Upper lobe of right lung (tissue), 1 donor: ENCODE results near the gene BCAS3. TPM values are rescaled to one million over a fixed set of nuclear protein-coding genes. Genes with fewer than 3 reads are reported as not detected.

Experiments
- ATAC-seq: fragments of 200-7000 bp; cut with Tn5 transposase; one replicate; pipeline ENCODE4 v1.9.1; 2020; ENCODE audit warnings: mild to moderate bottlenecking, moderate library complexity
- DNase-seq: peaks from one replicate; pipeline ENCODE4 v3.0.0-alpha.2; 2020
- H3K27ac ChIP-seq: fragments of 200-600 bp; one replicate; pipeline ENCODE4 v1.8.0; 2022
- H3K27me3 ChIP-seq: fragments of 200-600 bp; one replicate; pipeline ENCODE4 v1.8.0; 2022; ENCODE audit warnings: mild to moderate bottlenecking
- H3K36me3 ChIP-seq: fragments of 200-600 bp; one replicate; pipeline ENCODE4 v1.8.0; 2022
- H3K4me1 ChIP-seq: fragments of 200-600 bp; one replicate; pipeline ENCODE4 v1.8.0; 2022
- H3K4me3 ChIP-seq: fragments of 200-600 bp; one replicate; pipeline ENCODE4 v1.8.0; 2022; ENCODE audit warnings: mild to moderate bottlenecking
- H3K9me3 ChIP-seq: fragments of 200-600 bp; one replicate; pipeline ENCODE4 v1.8.0; 2022
- CTCF ChIP-seq: fragments of 200-600 bp; IDR thresholded peaks from one replicate; pipeline ENCODE4 v1.8.0; 2022; ENCODE audit warnings: antibody characterized with exemption
- intact Hi-C: fragments of 100-400 bp; cut with DNase I; formaldehyde crosslinking; loops from one replicate; pipeline ENCODE4 v1.11.0; 2022
- total RNA-seq: library from RNA; stranded (reverse); fragmentation: NEBNext Ultra II Directional; extraction: Animal tissue kit (Norgen Biotek cat#: 25700); gene quantifications from one replicate; pipeline ENCODE4 v1.2.1, GENCODE V29; 2021
- donor health status: DM: no; HTN: yes; CAD: no; lungs with severe emphysema.

Gene BCAS3
- total RNA-seq, 1 donor from 2014 or later: 23.5 TPM

GRCh38 chr17:60908324-60908723 lies 230.7 kb downstream of the BCAS3 start:
- H3K9me3 ChIP-seq: no peaks in the 10 kb centered on the region
- ATAC-seq (no peak), DNase-seq (no peak)
- no peaks in the 10 kb centered on the region for H3K27me3 ChIP-seq
- intact Hi-C loops: no loop called here
- no peaks in the 10 kb centered on the region for H3K4me1 ChIP-seq
- no peaks in the 10 kb centered on the region for H3K36me3 ChIP-seq
- H3K27ac ChIP-seq: no peak overlapping the region
- H3K4me3 ChIP-seq: no peak overlapping the region
- TF ChIP-seq CTCF: no peak

- DNase-seq (no peak), ATAC-seq (no peak)
- no peaks in the 10 kb centered on the region for H3K36me3 ChIP-seq
- no peak for TF ChIP-seq CTCF
- no peaks in the 10 kb centered on the region for H3K4me1 ChIP-seq
- no peaks in the 10 kb centered on the region for H3K27me3 ChIP-seq
- no peak overlapping the region for H3K27ac ChIP-seq
- H3K4me3 ChIP-seq: no peak overlapping the region
- intact Hi-C loops: no loop called here
- no peaks in the 10 kb centered on the region for H3K9me3 ChIP-seq
Measured at GRCh38 chr17:60909405-60909804, 231.8 kb downstream of the BCAS3 start.

- Histone ChIP-seq H3K4me3 (no peak overlapping the region), H3K36me3 (no peaks in the 10 kb centered on the region), H3K9me3 (peaks cover 5% of the 10 kb centered on the region), H3K27me3 (no peaks in the 10 kb centered on the region), H3K4me1 (no peaks in the 10 kb centered on the region), H3K27ac (no peak overlapping the region)
- ATAC-seq: no peak
- no peak for TF ChIP-seq CTCF
- no peak for DNase-seq
- intact Hi-C loops: no loop called here
Measured at GRCh38 chr17:60910415-60910814, 232.8 kb downstream of the BCAS3 start.

GRCh38 chr17:60914078-60914477 lies 236.4 kb downstream of the BCAS3 start:
- TF ChIP-seq CTCF: no peak
- Histone ChIP-seq H3K4me3 (no peak overlapping the region), H3K9me3 (peaks cover 15% of the 10 kb centered on the region), H3K4me1 (no peaks in the 10 kb centered on the region), H3K27ac (no peak overlapping the region), H3K27me3 (no peaks in the 10 kb centered on the region), H3K36me3 (no peaks in the 10 kb centered on the region)
- no peak for ATAC-seq
- no peak for DNase-seq
- intact Hi-C loops: no loop called here

- no peak for TF ChIP-seq CTCF
- H3K4me1 ChIP-seq: no peaks in the 10 kb centered on the region
- no peak for ATAC-seq
- DNase-seq: no peak
- peaks cover 15% of the 10 kb centered on the region for H3K9me3 ChIP-seq
- intact Hi-C loops: no loop called here
- no peaks in the 10 kb centered on the region for H3K27me3 ChIP-seq
- no peaks in the 10 kb centered on the region for H3K36me3 ChIP-seq
- no peak overlapping the region for H3K4me3 ChIP-seq
- H3K27ac ChIP-seq: no peak overlapping the region
Measured at GRCh38 chr17:60916043-60916442, 238.4 kb downstream of the BCAS3 start.

DNA sequence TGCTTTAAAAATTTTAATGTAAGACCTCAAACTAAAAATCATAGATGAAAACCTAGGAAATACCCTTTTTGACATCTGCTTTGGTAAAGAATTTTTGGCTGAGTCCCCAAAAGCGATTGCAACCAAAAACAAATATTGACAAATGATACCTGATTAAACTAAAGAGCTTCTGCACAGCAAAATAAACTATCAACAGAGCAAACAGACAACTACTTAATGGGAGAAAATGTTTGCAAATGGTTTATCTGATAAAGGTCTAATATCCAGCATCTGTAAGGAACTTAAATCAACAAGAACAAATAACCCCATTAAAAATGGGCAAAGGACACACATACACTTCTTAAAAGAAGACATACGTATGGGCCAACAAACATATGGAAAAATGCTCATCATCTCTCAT lies 242.5 kb downstream of the BCAS3 start:
- H3K27me3 ChIP-seq: no peaks in the 10 kb centered on the region
- no peak for DNase-seq
- H3K9me3 ChIP-seq: peaks cover 14% of the 10 kb centered on the region
- no peaks in the 10 kb centered on the region for H3K4me1 ChIP-seq
- no peak for ATAC-seq
- no peaks in the 10 kb centered on the region for H3K36me3 ChIP-seq
- H3K4me3 ChIP-seq: no peak overlapping the region
- H3K27ac ChIP-seq: no peak overlapping the region
- intact Hi-C loops: no loop called here
- no peak for TF ChIP-seq CTCF
